Ishikawa (cell line): ENCODE measurements around the gene NPIPB8.

ENCODE experiments used
- CEBPB ChIP-seq: IDR thresholded peaks from 2 replicates; pipeline ENCODE4 v1.6.1; 2012
- CREB1 ChIP-seq: IDR thresholded peaks from 2 replicates; pipeline ENCODE4 v1.6.1; 2012; ENCODE audit warnings: low read depth
- EGR1 ChIP-seq: IDR thresholded peaks from 2 replicates; pipeline ENCODE4 v1.6.1; 2012
- EP300 ChIP-seq: IDR thresholded peaks from 2 replicates; pipeline ENCODE4 v1.6.1; 2012; ENCODE audit warnings: borderline replicate concordance
- FOXM1 ChIP-seq: IDR thresholded peaks from 2 replicates; pipeline ENCODE4 v1.6.1; 2012; ENCODE audit warnings: low read depth, borderline replicate concordance
- MAX ChIP-seq: IDR thresholded peaks from 2 replicates; pipeline ENCODE4 v1.6.1; 2012
- NFIC ChIP-seq: IDR thresholded peaks from 2 replicates; pipeline ENCODE4 v1.6.1; 2012
- RAD21 ChIP-seq: IDR thresholded peaks from 2 replicates; pipeline ENCODE4 v1.6.1; 2012; ENCODE audit warnings: low read depth
- REST ChIP-seq: IDR thresholded peaks from 2 replicates; pipeline ENCODE4 v1.6.1; 2012; ENCODE audit warnings: low read depth, mild to moderate bottlenecking
- TAF1 ChIP-seq: IDR thresholded peaks from 2 replicates; pipeline ENCODE4 v1.6.1; 2012; ENCODE audit warnings: low read depth, mild to moderate bottlenecking
- TCF12 ChIP-seq: IDR thresholded peaks from 2 replicates; pipeline ENCODE4 v1.6.1; 2012; ENCODE audit warnings: low read depth
- TEAD4 ChIP-seq: IDR thresholded peaks from 2 replicates; pipeline ENCODE4 v1.6.1; 2012
- USF1 ChIP-seq: IDR thresholded peaks from 2 replicates; pipeline ENCODE4 v1.6.1; 2012
- YY1 ChIP-seq: IDR thresholded peaks from 2 replicates; pipeline ENCODE4 v1.6.1; 2012; ENCODE audit warnings: low read depth
- ZBTB7A ChIP-seq: IDR thresholded peaks from 2 replicates; pipeline ENCODE4 v1.6.1; 2012; ENCODE audit warnings: low read depth

Gene NPIPB8

GRCh38 chr16:28621481-28622155 lies 16.2 kb upstream of the NPIPB8 start:
- TF ChIP-seq RAD21, result no peak
- no peak for TF ChIP-seq TEAD4
- TF ChIP-seq REST, result no peak
- TF ChIP-seq MAX, result no peak
- no peak for TF ChIP-seq FOXM1
- TF ChIP-seq TCF12, result no peak
- TF ChIP-seq YY1, result no peak
- TF ChIP-seq EGR1, result no peak
- no peak for TF ChIP-seq ZBTB7A
- TF ChIP-seq USF1, result no peak
- no peak for TF ChIP-seq NFIC
- TF ChIP-seq TAF1, result no peak
- TF ChIP-seq CEBPB, result no peak
- TF ChIP-seq CREB1, result no peak
- TF ChIP-seq EP300, result no peak

GRCh38 chr16:28623172-28623711 lies 14.6 kb upstream of the NPIPB8 start:
- TF ChIP-seq CREB1 (no peak), RAD21 (no peak), TCF12 (peak; percentile 50; the same call in 1 of the 2 replicates), USF1 (no peak; the same call in 1 of the 2 replicates), EGR1 (0 out of 2 replicates have a peak, but pooled peaks have one; percentile 25), CEBPB (no peak), TAF1 (peak; percentile 73; the same call in 1 of the 2 replicates), EP300 (no peak), NFIC (no peak), REST (no peak), TEAD4 (no peak), YY1 (peak; percentile 52; the same call in 1 of the 2 replicates), MAX (peak; percentile 87), FOXM1 (no peak), ZBTB7A (no peak)

- TF ChIP-seq TEAD4, result peak; percentile 21; the same call in 1 of the 2 replicates
These were observed 1.6 kb upstream of the NPIPB8 start for GRCh38 chr16:28636093-28636823.
